ENCODE results near the gene TFDP2. TPM values are rescaled to one million over a fixed set of nuclear protein-coding genes. Genes with fewer than 3 reads are reported as not detected.

The TFDP2 gene
- total and polyA plus RNA-seq, 2 of the 8 experiments (the other 6 are each of a cell fraction or from before 2014, with no cell fraction given): 41.1 to 119 TPM

DNA sequence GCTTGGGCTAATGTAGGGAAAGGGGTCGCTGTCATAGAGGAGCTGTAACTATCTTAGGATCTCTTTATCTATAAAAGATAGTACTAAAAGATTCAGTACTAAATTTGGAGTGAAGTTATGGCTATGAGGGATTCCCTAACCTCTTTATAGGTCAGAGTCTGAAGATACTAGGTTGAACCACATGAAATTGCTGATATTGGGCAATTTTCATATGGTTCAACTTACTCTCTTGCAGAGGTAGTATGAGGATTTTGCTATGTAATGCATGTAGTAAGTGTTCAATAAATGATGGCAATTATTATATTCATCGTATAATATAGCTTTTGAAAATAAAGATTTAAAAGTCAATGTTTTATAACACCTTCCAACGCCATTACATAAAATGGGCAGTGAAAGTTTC is 1.9 kb upstream of the TFDP2 start:
- Histone ChIP-seq H2AFZ (ENCODE audit: low read length) (no peak overlapping the region), H3K23me2 (ENCODE audit: low read depth, low read length) (peaks cover 5% of the 10 kb centered on the region; the same call in 1 of the 2 replicates), H3K36me3 (ENCODE audit: control insufficient read depth in 2 of 4, insufficient read depth in 4 of 4, low read length in 3 of 4) (no peaks in the 10 kb centered on the region), H3K18ac (ENCODE audit: extremely low read depth, low read length) (no peak overlapping the region), H3K4ac (replicated peaks; ENCODE audit: insufficient read length, low read depth, low read length) (no peak overlapping the region), H4K20me1 (replicated peaks in 1 of 2; ENCODE audit: control insufficient read depth in 1 of 2, insufficient read depth in 2 of 2, low read length in 2 of 2) (no peaks in the 10 kb centered on the region), H4K5ac (ENCODE audit: insufficient read length, low read depth, low read length) (no peak overlapping the region), H2BK15ac (ENCODE audit: low read length) (no peak overlapping the region), H3K79me1 (ENCODE audit: low read depth, low read length) (no peaks in the 10 kb centered on the region), H2BK12ac (ENCODE audit: low read depth, low read length) (no peak overlapping the region), H3K79me2 (ENCODE audit: control insufficient read depth in 1 of 2, insufficient read depth in 2 of 2, low read length in 2 of 2) (0 out of 4 replicates have a peak, but pooled peaks cover 0 to 2% of the 10 kb centered on the region in 2 experiments), H3K9me3 (ENCODE audit: insufficient read depth in 2 of 2, low read depth in 1 of 2, low read length in 1 of 2) (no peaks in the 10 kb centered on the region), H2BK20ac (ENCODE audit: low read length) (no peak overlapping the region), H2BK5ac (ENCODE audit: low read depth, low read length) (no peak overlapping the region), H2AK5ac (ENCODE audit: low read depth, low read length) (no peak overlapping the region), H3K9ac (replicated peaks in 1 of 4; ENCODE audit: extremely low read depth in 1 of 4, low read depth in 3 of 4, low read length in 3 of 4) (no peak overlapping the region), H3K56ac (replicated peaks; ENCODE audit: insufficient read length, low read depth, low read length) (no peak overlapping the region), H2BK120ac (replicated peaks; ENCODE audit: low read depth, low read length) (no peak overlapping the region), H3K4me3 (ENCODE audit: extremely low read depth in 1 of 4, insufficient read depth in 2 of 4, low read depth in 3 of 4, low read length in 4 of 4) (no peak overlapping the region), H3K27me3 (replicated peaks in 1 of 4; ENCODE audit: control insufficient read depth in 3 of 4, extremely low read depth in 1 of 4, insufficient read depth in 3 of 4, low read length in 3 of 4) (no peaks in the 10 kb centered on the region; a peak in 1 of 7 replicates), H3K23ac (ENCODE audit: insufficient read length) (no peak overlapping the region), H3K27ac (ENCODE audit: low read depth, low read length) (no peak overlapping the region), H3K14ac (ENCODE audit: insufficient read length) (no peak overlapping the region), H3K4me1 (replicated peaks in 1 of 4; ENCODE audit: control insufficient read depth in 3 of 4, insufficient read depth in 4 of 4, low read length in 3 of 4) (peaks cover 0 to 2% (median 1%) of the 10 kb centered on the region in 4 experiments; a peak in 3 of 7 replicates), H3K4me2 (ENCODE audit: insufficient read depth in 1 of 2, low read depth in 2 of 2, low read length in 2 of 2) (no peak overlapping the region), H4K91ac (replicated peaks; ENCODE audit: insufficient read length, low read length) (no peak overlapping the region), H4K8ac (ENCODE audit: extremely low read depth, insufficient read depth, low read length) (no peak overlapping the region)
- ChIA-PET CTCF (ENCODE audit: partially characterized antibody) (interaction anchor here (0.8 to 2.5 kb wide), 6 partner anchors 10 to 84 kb away, joined by 3 to 17 read pairs (median 4); no protein-coding TSS in a partner anchor), POLR2A (ENCODE audit: partially characterized antibody) (no interaction called here)
- FAIRE-seq: no peak
- DNase-seq (ENCODE audit: low read depth in 1 of 2, low spot score in 2 of 2): no peak
- WGBS, 2 experiments (ENCODE audit: extremely low coverage in 1 of 2, insufficient coverage in 1 of 2, insufficient read length in 1 of 2, insufficient replicate concordance in 2 of 2, low coverage in 1 of 2, low lambda C conversion rate in 2 of 2, missing lambda C conversion rate in 1 of 2): 78% methylated on average over 3 of the region's 3 CpGs; no CpG with 5 or more reads in 1 of the 2 experiments
- TF ChIP-seq CHD2 (IDR thresholded peaks at IDR 0.05; ENCODE audit: low read length) (no peak), CTCF (IDR thresholded peaks at IDR 0.05; ENCODE audit: control extremely low read depth in 1 of 3, insufficient read depth in 1 of 3, low read depth in 1 of 3, low read length in 3 of 3) (no peak), SIX5 (IDR thresholded peaks at IDR 0.05; ENCODE audit: low read depth, low read length) (no peak), ATF3 (IDR thresholded peaks at IDR 0.05; ENCODE audit: insufficient read depth, low read depth, low read length) (no peak), SRF (IDR thresholded peaks at IDR 0.05; ENCODE audit: low read depth, low read length) (no peak), MAX (IDR thresholded peaks at IDR 0.05) (no peak), EP300 (IDR thresholded peaks at IDR 0.05; ENCODE audit: borderline replicate concordance in 1 of 2, low read depth in 2 of 2, low read length in 2 of 2) (no peak), CEBPB (IDR thresholded peaks at IDR 0.05; ENCODE audit: low read depth, low read length) (no peak), ASH2L (IDR thresholded peaks at IDR 0.05; ENCODE audit: low read length) (no peak)
- TF ChIP-seq, protein P1, sequence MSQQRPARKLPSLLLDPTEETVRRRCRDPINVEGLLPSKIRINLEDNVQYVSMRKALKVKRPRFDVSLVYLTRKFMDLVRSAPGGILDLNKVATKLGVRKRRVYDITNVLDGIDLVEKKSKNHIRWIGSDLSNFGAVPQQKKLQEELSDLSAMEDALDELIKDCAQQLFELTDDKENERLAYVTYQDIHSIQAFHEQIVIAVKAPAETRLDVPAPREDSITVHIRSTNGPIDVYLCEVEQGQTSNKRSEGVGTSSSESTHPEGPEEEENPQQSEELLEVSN (IDR thresholded peaks at IDR 0.05): no peak

Measured in H1 (cell line).